Pericardium fibroblast (primary cell): ENCODE results near the gene TYROBP. TPM values are rescaled to one million over a fixed set of nuclear protein-coding genes. Genes with fewer than 3 reads are reported as not detected.

ENCODE experiments used
- total RNA-seq: library from RNA; depleted of rRNA; stranded (reverse); fragments of >200 nt; gene quantifications from 2 replicates; pipeline ENCODE4 v1.2.3, GENCODE V29; 2015

Gene TYROBP
- total RNA-seq, result not detected in 2 replicates

DNA sequence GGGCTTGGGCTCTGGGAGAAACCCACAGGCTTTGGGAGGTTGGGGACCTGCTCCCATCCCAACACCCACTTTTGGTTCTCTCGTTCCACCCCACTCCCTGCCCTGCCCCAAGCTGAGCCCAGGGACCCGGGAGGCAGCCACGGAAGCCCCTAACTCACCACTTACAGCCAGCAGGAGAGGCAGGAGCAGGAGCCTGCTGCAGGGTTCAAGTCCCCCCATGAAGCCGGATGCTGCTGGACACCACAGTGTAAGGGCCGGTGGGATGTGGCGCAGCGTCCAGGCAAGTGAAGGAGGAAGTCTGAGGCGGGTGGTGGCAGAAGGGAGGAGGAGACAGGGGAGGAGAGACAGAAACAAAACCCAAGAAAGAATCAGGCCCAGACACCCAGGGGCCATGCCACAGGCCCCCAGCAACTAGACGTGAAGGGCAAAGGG is at the start of gene TYROBP:
TYROBP (minus strand) TSS at position 286 of the 432 bp plus-strand sequence; CDS start at position 219, 67 bp downstream.

DNA sequence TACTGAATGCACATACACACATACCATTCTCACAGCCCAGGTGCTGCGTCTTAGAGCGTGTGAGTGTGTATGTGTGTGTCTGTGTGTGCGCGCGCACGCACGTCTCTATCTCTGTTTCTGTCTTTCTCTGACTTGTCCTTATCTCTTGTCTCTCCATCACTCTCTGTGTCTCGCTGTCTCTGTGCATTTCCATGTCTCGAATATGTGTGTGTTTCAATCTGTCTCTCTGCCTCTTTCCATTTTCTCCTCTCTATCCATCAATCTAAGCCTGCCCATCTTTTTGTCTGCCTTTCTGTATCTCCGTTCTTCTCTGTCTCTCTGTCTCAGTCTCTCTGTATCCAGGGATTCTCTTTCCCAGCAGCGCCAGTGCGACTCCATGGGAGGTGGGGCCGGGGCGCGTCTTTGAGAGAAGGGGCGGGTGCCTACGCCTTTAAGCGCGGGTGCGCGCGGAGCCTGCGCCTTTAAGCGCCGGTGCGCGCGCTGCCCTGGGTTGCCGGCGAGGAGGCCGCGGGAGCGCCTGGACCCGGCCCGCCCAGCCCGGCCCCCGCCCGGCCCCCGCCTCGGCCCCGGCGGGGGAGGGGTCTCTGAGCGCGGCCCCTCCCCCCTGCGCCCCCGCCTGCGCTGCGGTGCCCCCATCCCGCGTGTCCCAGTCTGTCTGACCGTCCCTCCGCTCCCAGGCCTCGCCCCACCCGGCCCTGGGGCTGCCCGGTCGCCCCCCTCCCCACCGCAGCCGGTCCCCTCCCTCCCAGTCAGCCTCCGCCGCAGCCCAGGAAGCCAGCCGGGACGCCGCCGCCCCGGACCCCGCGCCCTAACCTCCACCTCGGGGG is 28.0 kb upstream of the TYROBP start, which contains the start of gene LRFN3:
LRFN3 (plus strand) TSS at position 464 of the 827 bp plus-strand sequence. CDS start 3,052 bp downstream, outside the sequence.

DNA sequence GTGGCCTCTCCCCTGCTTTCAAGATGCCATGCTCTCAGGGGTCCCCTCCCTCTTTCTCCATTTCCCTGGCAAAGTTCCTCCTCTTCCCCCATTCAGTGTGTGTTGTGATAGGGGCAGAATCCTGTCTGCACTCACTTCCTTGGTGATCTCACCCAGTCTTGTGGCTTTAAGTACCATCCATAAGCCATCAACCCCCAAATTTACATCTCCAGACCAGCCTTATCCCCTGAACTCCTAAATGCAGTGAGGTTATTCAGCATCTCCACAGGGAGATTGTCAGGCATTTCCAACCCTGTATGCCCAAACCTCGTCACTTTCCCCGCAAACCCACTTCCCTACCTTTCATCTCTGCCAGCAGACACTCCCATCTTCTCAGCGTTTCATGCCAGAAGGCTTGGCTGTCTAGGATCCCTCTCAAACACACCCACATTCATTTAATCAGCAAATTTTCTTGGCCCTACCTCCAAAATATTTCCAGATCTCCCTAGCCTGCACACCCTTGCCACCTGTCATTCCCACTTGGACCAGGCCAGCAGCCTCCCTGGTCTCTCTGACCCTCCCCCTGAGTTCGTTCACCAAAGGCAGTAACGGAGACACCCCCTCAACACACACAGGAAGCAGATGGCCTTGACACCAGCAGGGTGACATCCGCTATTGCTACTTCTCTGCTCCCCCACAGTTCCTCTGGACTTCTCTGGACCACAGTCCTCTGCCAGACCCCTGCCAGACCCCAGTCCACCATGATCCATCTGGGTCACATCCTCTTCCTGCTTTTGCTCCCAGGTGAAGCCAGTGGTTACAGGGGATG is 6.0 kb downstream of the TYROBP start, which contains the start of gene HCST:
HCST (plus strand) TSS at position 676 of the 808 bp plus-strand sequence; CDS start at position 741, 65 bp downstream.

DNA sequence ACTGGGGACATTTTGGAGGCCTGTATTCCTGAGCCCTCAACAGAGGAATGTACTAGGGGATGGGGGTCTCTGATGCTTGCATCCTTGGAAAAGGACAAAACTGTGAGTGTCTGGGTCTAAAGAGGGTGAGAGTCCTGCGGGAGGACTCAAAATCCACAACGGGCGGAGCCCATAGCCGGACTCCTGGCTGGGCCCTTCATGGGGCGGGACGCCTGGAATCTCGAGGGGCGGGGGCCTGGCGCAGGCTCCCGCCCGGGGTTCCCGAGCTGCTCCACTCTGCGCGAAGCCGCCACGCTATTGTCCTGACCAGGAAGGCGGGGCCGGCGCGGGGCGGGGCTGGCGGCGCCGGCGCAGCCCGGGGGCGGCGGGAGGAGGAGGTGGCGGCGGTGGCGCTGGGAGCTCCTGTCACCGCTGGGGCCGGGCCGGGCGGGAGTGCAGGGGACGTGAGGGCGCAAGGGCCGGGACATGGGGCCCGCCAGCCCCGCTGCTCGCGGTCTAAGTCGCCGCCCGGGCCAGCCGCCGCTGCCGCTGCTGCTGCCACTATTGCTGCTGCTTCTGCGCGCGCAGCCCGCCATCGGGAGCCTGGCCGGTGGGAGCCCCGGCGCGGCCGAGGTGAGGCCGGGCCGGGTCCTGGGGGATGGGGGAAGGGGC is 39.8 kb downstream of the TYROBP start, which contains the start of gene APLP1:
APLP1 (plus strand) TSS at position 403 of the 651 bp plus-strand sequence; CDS start at position 466, 63 bp downstream.

DNA sequence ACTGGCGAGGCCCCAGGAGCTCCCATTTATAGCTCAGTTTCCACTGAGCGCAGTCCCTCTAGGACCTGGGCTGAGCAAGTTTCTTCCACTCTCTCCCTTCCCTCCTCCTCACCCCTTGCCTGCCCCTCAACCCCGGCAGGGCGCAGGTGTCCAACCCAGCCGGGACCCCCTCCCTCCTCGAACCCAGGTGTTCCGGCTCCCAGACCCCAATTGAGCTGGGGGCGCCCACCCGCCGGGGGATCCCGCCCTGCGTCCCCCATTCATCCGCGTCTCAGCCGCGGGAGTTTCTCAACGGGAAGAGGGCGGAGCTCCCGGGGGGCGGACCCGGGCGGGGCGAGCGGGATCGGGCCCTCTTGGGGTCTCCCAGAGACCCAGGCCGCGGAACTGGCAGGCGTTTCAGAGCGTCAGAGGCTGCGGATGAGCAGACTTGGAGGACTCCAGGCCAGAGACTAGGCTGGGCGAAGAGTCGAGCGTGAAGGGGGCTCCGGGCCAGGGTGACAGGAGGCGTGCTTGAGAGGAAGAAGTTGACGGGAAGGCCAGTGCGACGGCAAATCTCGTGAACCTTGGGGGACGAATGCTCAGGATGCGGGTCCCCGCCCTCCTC is 51.4 kb downstream of the TYROBP start, which contains the start of gene KIRREL2:
KIRREL2 (plus strand) TSS at position 366 of the 604 bp plus-strand sequence; CDS start at position 575, 209 bp downstream.

Other genes starting within 250 kb of the TYROBP start
- not detected in 2 replicates for gene UPK1A, start 241.8 kb downstream of the TYROBP start, total RNA-seq
- not detected in 2 replicates for gene ZBTB32, start 203.7 kb downstream of the TYROBP start, total RNA-seq
- 13.9 and 17.9 TPM in 2 replicates for gene KMT2B, start 190.3 kb downstream of the TYROBP start, total RNA-seq
- 9.8 and 13.5 TPM in 2 replicates for gene IGFLR1, start 165.8 kb downstream of the TYROBP start, total RNA-seq
- 11.0 and 18.2 TPM in 2 replicates for gene U2AF1L4, start 162.9 kb downstream of the TYROBP start, total RNA-seq
- gene PSENEN, start 162.6 kb downstream of the TYROBP start, total RNA-seq, result 39.8 and 52.0 TPM in 2 replicates
- 11.7 and 13.5 TPM in 2 replicates for gene LIN37, start 159.7 kb downstream of the TYROBP start, total RNA-seq
- gene HSPB6, start 151.3 kb downstream of the TYROBP start, total RNA-seq, result 142 and 170 TPM in 2 replicates
- gene PROSER3, start 150.1 kb downstream of the TYROBP start, total RNA-seq, result 5.8 and 7.5 TPM in 2 replicates
- gene ARHGAP33, start 132.7 kb downstream of the TYROBP start, total RNA-seq, result 3.0 and 6.7 TPM in 2 replicates
- not detected in 2 replicates for gene PRODH2, start 95.5 kb downstream of the TYROBP start, total RNA-seq
- not detected in 2 replicates for gene NPHS1, start 55.8 kb downstream of the TYROBP start, total RNA-seq
- gene KIRREL2, start 51.4 kb downstream of the TYROBP start, total RNA-seq, result 0.17 TPM in 1 of 2 replicates, not detected in the other
- gene APLP1, start 39.7 kb downstream of the TYROBP start, total RNA-seq, result 8.9 and 27.8 TPM in 2 replicates
- gene NFKBID, start 7.8 kb downstream of the TYROBP start, total RNA-seq, result 0.34 and 1.5 TPM in 2 replicates
- gene HCST, start 5.8 kb downstream of the TYROBP start, total RNA-seq, result not detected in 2 replicates
- gene LRFN3, start 28.1 kb upstream of the TYROBP start, total RNA-seq, result 8.6 and 9.7 TPM in 2 replicates
- gene SDHAF1, start 86.9 kb upstream of the TYROBP start, total RNA-seq, result 37.3 and 43.3 TPM in 2 replicates
- gene SYNE4, start 100.5 kb upstream of the TYROBP start, total RNA-seq, result 0.35 TPM in 1 of 2 replicates, not detected in the other
- 20.9 and 23.7 TPM in 2 replicates for gene ALKBH6, start 105.9 kb upstream of the TYROBP start, total RNA-seq
- 18.4 and 29.3 TPM in 2 replicates for gene CLIP3, start 124.6 kb upstream of the TYROBP start, total RNA-seq
- 11.9 and 20.5 TPM in 2 replicates for gene THAP8, start 146.0 kb upstream of the TYROBP start, total RNA-seq
- 0.09 and 1.2 TPM in 2 replicates for gene WDR62, start 146.6 kb upstream of the TYROBP start, total RNA-seq
- not detected in 2 replicates for gene OVOL3, start 202.8 kb upstream of the TYROBP start, total RNA-seq
- 34.4 and 47.3 TPM in 2 replicates for gene POLR2I, start 206.6 kb upstream of the TYROBP start, total RNA-seq
- gene TBCB, start 207.2 kb upstream of the TYROBP start, total RNA-seq, result 159 and 271 TPM in 2 replicates
- 190 and 422 TPM in 2 replicates for gene CAPNS1, start 231.8 kb upstream of the TYROBP start, total RNA-seq
- gene COX7A1, start 244.2 kb upstream of the TYROBP start, total RNA-seq, result 17.6 and 22.8 TPM in 2 replicates